HG03439 (cell line): ENCODE data around the gene NDUFS3.

Experiments
- ATAC-seq: cut with Tn5 transposase; IDR thresholded peaks from one replicate; pipeline ENCODE4 v1.9.1; 2021; ENCODE audit warnings: mild to moderate bottlenecking, moderate library complexity; ENCODE audit not compliant: unreplicated experiment

NDUFS3 gene

DNA sequence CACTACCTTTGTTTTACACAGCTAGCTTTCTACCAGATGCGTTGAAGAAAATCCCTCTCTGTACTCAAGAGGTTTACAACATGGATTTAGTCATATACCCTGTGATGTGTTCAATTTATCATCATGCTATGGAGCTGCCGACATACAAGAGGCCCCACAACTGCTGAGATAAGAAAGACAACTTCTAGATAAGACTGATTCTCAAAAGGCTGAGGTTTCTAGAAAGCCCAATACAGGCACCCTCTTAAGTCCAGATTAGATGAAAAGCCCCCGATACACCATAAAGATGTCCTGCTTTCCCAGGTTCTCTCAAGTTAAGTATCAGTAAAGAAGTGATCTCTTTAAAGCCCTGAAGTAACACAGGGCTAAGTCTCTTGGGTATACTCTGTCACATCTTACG, 49.2 kb downstream of the NDUFS3 start:
- ATAC-seq = no peak

DNA sequence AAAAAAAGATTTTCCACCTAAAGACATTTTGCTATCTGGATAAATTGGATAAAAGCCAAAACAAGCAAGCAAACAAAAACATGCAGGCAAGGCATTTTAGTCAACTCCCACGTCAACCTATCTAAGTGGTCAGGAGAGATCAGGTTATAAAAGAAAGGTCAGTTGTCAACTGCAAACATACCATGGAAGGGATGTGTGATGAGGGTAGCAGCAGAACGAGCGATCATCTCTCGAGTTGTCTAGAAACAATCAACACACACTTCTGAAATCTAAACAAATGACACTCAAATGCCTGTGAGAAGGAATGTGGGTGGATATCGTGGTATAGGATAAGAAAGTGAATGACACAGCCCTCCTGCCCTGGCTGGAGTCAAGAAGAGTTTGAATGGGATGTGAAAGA, 52.6 kb downstream of the NDUFS3 start:
- no peak for ATAC-seq
